GM13976 (cell line): ENCODE measurements around the gene SAMD4A.

ENCODE experiments used
- DNase-seq: peaks from one replicate; pipeline ENCODE4 v3.0.0; 2012; ENCODE audit warnings: low spot score
- CTCF ChIP-seq: IDR thresholded peaks from 2 replicates; pipeline ENCODE4 v1.5.1; 2012; ENCODE audit warnings: borderline replicate concordance, mild to moderate bottlenecking; ENCODE audit not compliant: insufficient read depth; ENCODE audit errors: extremely low read depth, missing control alignments, control extremely low read depth
- in situ Hi-C: fragments of 300-500 bp; cut with MboI; formaldehyde crosslinking; loops from one replicate; pipeline ENCODE4 v1.12.0; 2022; ENCODE audit warnings: low sequenced_read_pairs, mixed read lengths, inconsistent platforms; ENCODE audit not compliant: unreplicated experiment

The SAMD4A gene

DNA sequence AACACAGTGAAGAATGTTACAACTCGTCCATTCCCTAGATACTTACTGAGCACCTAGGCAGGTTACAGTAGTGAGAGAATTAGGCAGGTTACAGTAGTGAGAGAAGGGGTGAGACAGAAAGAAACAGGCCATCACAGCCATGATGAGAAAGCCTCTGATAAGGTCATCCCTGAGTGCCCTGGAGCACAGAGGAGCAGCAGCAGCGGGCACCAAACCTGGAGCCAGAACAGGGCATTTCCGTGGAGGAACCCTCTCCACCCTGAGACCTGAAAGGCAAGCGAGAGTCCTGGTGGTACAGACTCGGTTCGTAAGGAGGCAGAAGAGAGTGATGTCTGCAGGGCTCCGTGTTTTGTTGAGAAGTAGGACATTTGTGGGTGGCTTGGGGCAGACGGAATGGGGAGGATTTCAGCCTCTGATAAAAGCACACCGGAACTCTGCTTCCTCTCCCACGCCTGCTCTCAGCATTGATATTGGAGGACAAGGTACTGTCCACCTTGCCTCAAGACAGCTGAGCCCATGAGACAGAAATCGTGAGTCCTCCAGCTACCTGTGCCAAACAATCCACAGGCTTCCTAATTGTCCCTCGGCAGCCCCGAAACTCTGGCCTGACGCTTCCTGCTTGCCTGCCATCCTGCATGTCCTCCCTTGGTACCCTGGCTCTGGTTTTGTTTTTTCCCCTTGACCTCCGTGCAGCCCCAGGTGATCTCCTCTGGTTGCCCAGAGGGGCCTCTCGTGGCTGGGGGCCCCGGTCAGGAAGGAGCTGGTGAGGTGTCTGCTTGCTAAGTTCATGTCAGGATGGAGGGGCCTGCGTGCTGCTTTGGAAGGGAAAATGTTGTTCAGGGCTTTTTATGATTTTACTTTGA is 199.6 kb downstream of the SAMD4A start:
- in situ Hi-C loops = no loop called here
- no peak for TF ChIP-seq CTCF

GRCh38 chr14:54767139-54767431 is 200.2 kb downstream of the SAMD4A start:
- no peak for TF ChIP-seq CTCF
- in situ Hi-C loops = no loop called here
- no peak for DNase-seq

More for the DNA sequence above, 199.6 kb downstream of the SAMD4A start:
- no peak for DNase-seq

GRCh38 chr14:54767450-54767849 is 200.5 kb downstream of the SAMD4A start:
- no peak for DNase-seq
- in situ Hi-C loops = no loop called here
- no peak for TF ChIP-seq CTCF

DNA sequence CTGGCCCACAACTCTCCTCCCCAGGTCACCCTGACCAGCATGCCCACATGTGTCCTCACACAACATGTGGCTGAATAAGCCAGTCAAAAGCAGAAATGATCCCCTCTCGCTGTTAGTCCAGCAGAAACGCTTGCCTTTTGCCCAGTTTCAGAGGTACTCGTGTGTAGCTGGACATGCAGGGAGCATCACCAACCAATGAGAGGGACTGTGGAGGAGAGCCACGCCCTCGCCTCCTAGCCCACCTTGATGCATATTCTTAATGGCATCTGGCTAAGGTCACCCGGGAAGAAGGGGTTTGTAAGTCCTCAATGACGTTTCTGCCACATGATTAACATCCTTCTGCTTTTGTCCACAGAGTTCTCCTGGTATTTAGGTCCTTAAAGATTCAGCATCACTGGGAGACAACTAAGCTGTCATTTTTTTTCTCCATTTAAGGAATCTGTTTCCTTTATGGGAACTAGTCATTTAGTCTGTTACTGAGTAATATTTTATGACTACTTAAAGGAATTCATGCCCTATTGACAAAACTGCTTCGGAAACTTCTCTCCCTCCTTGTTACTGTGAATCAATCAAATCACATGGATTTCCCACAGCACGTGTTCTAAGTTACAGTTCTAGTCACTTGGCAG is 201.7 kb downstream of the SAMD4A start:
- in situ Hi-C loops = no loop called here
- no peak for DNase-seq
- no peak for TF ChIP-seq CTCF

GRCh38 chr14:54769951-54770863 is 203.3 kb downstream of the SAMD4A start:
- no peak for TF ChIP-seq CTCF
- DNase-seq = no peak
- in situ Hi-C loops = loop anchor here (5.0 kb wide), 1 partner anchor 203 kb away; the partner anchor contains the start of gene SAMD4A

DNA sequence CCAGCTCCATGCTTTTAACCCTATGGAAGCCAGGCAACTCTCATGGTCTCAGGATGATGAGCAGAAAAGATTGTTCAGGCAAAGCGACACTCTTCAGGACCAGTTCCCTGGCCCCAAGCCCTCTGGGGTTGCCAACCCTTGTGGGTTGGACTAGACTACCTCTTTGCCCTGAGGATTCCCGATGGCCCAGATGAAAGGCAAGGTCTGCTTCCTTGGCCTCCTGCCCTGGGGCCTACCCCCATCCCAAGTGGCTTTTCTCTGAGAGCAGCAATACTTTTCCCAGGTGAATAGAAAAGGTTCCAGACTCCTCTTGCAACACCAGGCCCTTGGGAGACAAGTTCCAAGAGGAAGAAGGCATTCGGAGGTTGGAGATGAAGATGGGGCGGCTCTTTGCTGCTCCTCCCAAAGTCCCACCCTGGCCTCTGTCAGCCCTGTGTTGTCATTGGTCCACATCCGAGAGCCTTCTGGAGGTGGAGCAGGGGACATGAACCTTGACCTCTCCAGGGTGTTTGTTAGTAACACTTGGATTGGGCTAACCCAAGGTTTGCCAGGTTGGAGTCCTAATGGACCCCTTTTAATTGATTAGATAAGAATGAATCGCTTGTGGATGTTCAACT is 204.6 kb downstream of the SAMD4A start:
- no peak for DNase-seq
- in situ Hi-C loops = loop anchor here (5.0 kb wide), 1 partner anchor 204 kb away; the partner anchor contains the start of gene SAMD4A
- TF ChIP-seq CTCF = no peak
